Activated T-helper 2 cell treated with anti-CD3 and anti-CD28 coated beads, Interferon-gamma antibody, Interleukin-2, Interleukin-4, amounts not matched to agents 10 μg/mL and 5 μg/mL and 100 μg/mL, durations not matched to agents 14 hours and 24 hours and 36 hours (primary cell): Measurements from ENCODE around the gene CHKA. TPM values are rescaled to one million over a fixed set of nuclear protein-coding genes. Genes with fewer than 3 reads are reported as not detected.

Experiments used
- DNase-seq: peaks from one replicate; pipeline ENCODE4 v3.0.0; 2021; ENCODE audit warnings: low spot score
- H3K27ac Mint-ChIP-seq: one replicate; pipeline ENCODE4 v1.8.0; 2021; ENCODE audit warnings: mixed read lengths
- H3K27me3 Mint-ChIP-seq: one replicate; pipeline ENCODE4 v1.8.0; 2021; ENCODE audit warnings: low read depth, mixed read lengths
- H3K36me3 Mint-ChIP-seq: one replicate; pipeline ENCODE4 v1.8.0; 2021; ENCODE audit warnings: low read depth, mixed read lengths
- H3K4me1 Mint-ChIP-seq: one replicate; pipeline ENCODE4 v1.8.0; 2021; ENCODE audit warnings: low read depth, mixed read lengths
- H3K4me3 Mint-ChIP-seq: one replicate; pipeline ENCODE4 v1.8.0; 2021; ENCODE audit warnings: low read depth, mild to moderate bottlenecking, moderate library complexity, mixed read lengths
- H3K9me3 Mint-ChIP-seq: one replicate; pipeline ENCODE4 v1.8.0; 2021; ENCODE audit warnings: mixed read lengths
- intact Hi-C: fragments of 100-400 bp; cut with micrococcal nuclease; formaldehyde crosslinking; loops from one replicate; pipeline ENCODE4 v1.15.1; 2023
- total RNA-seq: library from RNA; stranded (reverse); gene quantifications from 2 replicates; pipeline ENCODE4 v1.2.3, GENCODE V29; 2022

CHKA gene
- total RNA-seq, 1 donor from 2014 or later, result 16.9 TPM

DNA sequence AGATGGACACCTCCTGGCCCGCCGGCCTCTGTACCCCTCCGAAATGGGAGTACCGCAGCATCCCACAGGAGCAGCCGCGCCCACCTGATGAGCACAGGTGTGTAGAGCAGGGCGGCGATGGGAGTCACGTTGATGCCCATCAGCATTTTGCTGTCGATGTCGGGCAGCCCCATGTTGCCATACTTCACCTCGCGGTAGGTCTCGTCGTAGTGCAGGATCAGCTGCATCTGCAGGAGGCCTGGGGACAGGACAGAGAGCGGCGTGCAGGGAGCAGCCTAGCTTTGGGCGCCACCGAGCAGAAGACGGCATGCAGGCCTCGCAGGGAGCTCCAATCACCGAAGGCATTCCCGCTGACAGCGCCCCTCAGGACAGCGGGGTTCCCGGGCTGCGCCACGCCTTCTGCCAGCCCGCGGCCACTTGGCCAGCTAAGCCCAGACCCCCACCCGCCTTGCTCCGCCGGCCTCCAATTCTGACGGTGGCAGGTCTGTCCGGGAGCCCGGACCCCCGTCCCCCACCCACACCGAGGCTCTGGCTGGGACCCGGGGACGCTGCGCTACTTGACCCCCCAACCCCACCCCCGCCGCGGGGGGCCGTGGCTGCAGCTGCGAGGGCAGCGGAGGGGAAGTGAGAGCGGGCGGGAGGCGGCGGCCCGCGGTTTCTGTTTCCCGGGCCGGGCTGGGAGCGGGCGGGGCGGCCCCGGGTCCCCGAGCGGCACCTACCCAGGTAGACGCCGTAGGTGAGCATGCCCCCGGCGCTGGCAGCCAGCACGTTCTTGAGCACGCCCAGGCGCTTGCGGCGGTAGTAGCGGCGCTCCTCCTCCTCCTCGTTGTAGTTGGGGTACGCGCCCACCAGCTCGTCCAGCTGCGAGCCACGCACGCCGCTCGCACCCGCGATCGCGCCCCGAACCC lies 118.0 kb downstream of the CHKA start:
- Mint-ChIP-seq H3K4me3 (peak overlapping the region; percentile 78), H3K9me3 (no peaks in the 10 kb centered on the region), H3K4me1 (peaks cover 18% of the 10 kb centered on the region), H3K36me3 (no peaks in the 10 kb centered on the region), H3K27ac (no peak overlapping the region), H3K27me3 (no peaks in the 10 kb centered on the region)
- intact Hi-C loops, result no loop called here
- DNase-seq, result peak; percentile 30

Other genes with a start within 250 kb of the CHKA start
- 12.3 and 14.1 TPM in 2 replicates for gene UNC93B1, start 117.3 kb downstream of the CHKA start, total RNA-seq
- gene ALDH3B1, start 111.1 kb downstream of the CHKA start, total RNA-seq, result not detected in 2 replicates
- gene NDUFS8, start 90.7 kb downstream of the CHKA start, total RNA-seq, result 125 and 139 TPM in 2 replicates
- gene TCIRG1, start 82.4 kb downstream of the CHKA start, total RNA-seq, result 148 and 154 TPM in 2 replicates
- gene KMT5B, start 91.9 kb upstream of the CHKA start, total RNA-seq, result 31.5 and 34.0 TPM in 2 replicates
- gene C11orf24, start 150.6 kb upstream of the CHKA start, total RNA-seq, result 32.7 and 34.2 TPM in 2 replicates
- gene LRP5, start 191.2 kb upstream of the CHKA start, total RNA-seq, result 9.4 and 11.1 TPM in 2 replicates